Mammary epithelial cell (primary cell): ENCODE results near the gene RBM33.

Experiments used
- EZH2 ChIP-seq: IDR thresholded peaks from 2 replicates; pipeline ENCODE4 v1.6.1; 2012; ENCODE audit warnings: low read length, inconsistent platforms, borderline replicate concordance
- TF ChIP-seq, protein P1 (sequence below), 2 donors: IDR thresholded peaks in 1 of 2; conservative IDR thresholded peaks in 1 of 2; 2 replicates each; pipeline ENCODE4 v1.5.1; 2011 to 2012; ENCODE audit warnings: inconsistent platforms in 2 of 2, low read length in 2 of 2, mild to moderate bottlenecking in 2 of 2, control low read depth in 1 of 2, low read depth in 1 of 2; ENCODE audit not compliant: insufficient read depth in 1 of 2; ENCODE audit errors: extremely low read depth in 1 of 2

DNA sequence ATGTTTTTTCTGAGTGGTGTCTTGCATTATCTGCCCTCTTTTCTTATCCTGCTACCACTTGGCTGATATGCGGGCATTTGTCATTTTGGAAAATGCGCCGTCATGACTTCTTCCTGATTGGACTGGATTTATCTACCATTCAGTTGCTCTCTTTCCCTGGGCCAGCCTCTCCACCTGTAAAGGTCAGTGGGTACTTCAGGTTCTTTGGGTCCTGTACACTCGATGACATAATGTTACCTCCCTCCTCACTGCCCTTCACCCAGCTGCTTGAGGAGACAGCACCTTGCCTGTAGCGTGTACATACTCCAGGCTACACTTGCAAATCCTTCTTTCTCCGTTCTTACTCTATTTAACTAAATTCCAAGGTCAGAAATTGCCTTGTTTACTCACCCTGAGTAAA, 83.7 kb downstream of the RBM33 start:
- TF ChIP-seq, protein P1, sequence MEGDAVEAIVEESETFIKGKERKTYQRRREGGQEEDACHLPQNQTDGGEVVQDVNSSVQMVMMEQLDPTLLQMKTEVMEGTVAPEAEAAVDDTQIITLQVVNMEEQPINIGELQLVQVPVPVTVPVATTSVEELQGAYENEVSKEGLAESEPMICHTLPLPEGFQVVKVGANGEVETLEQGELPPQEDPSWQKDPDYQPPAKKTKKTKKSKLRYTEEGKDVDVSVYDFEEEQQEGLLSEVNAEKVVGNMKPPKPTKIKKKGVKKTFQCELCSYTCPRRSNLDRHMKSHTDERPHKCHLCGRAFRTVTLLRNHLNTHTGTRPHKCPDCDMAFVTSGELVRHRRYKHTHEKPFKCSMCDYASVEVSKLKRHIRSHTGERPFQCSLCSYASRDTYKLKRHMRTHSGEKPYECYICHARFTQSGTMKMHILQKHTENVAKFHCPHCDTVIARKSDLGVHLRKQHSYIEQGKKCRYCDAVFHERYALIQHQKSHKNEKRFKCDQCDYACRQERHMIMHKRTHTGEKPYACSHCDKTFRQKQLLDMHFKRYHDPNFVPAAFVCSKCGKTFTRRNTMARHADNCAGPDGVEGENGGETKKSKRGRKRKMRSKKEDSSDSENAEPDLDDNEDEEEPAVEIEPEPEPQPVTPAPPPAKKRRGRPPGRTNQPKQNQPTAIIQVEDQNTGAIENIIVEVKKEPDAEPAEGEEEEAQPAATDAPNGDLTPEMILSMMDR (conservative IDR thresholded peaks at IDR 0.05 in 1 of 2, IDR thresholded peaks at IDR 0.05 in 1 of 2; ENCODE audit: extremely low read depth in 1 of 2, insufficient read depth in 1 of 2, low read depth in 1 of 2, low read length in 2 of 2), result no peak
- TF ChIP-seq EZH2, result no peak
